ENCODE data around the gene RETN. TPM values are rescaled to one million over a fixed set of nuclear protein-coding genes. Genes with fewer than 3 reads are reported as not detected.
A peak's percentile ranks its signal among the peaks of the same experiment; 100 is the strongest.

RETN gene
- total RNA-seq, 3 donors from 2014 or later (not counting 1 experiment from before 2014, with no cell fraction given), result 3.8 TPM; not detected in 2

GRCh38 chr19:7679771-7680605 lies 11.1 kb downstream of the RETN start:
- H3K4me3 ChIP-seq (ENCODE audit: low read length), result peak overlapping the region; percentile 14
- peaks cover 13% of the 10 kb centered on the region for H3K36me3 ChIP-seq (ENCODE audit: control insufficient read depth, insufficient read depth, low read length)
- TF ChIP-seq CTCF (IDR thresholded peaks at IDR 0.05), result no peak
- Mint-ChIP-seq H3K9me3 (no peaks in the 10 kb centered on the region), H3K27ac (peak overlapping the region; percentile 36 to 94), H3K27me3 (ENCODE audit: low read depth in 2 of 2) (peaks cover 13 to 20% of the 10 kb centered on the region in 2 donors), H3K4me3 (peak overlapping the region; percentile 60), H3K4me1 (peaks cover 13 to 37% of the 10 kb centered on the region in 2 donors), H3K36me3 (no peaks in the 10 kb centered on the region)
- WGBS (ENCODE audit: insufficient coverage), result 64% methylated on average over 22 of the region's 22 CpGs
- H3K27me3 ChIP-seq (ENCODE audit: control insufficient read depth, insufficient read depth, low read length), result no peaks in the 10 kb centered on the region
- no peak for DNase-seq
- peaks cover 51% of the 10 kb centered on the region for H3K4me1 ChIP-seq (ENCODE audit: control insufficient read depth, insufficient read depth, low read length)
- no peak overlapping the region for H3K27ac ChIP-seq (ENCODE audit: low read length)
- H3K9me3 ChIP-seq (ENCODE audit: control insufficient read depth, insufficient read depth, low read length), result no peaks in the 10 kb centered on the region
- no peak for ATAC-seq
- intact Hi-C loops (cut with micrococcal nuclease), result loop anchor here (2.0 to 10.0 kb wide), 3 partner anchors 45 to 325 kb away; partner anchors contain the start of genes PCP2 and STXBP2

GRCh38 chr19:7680606-7681339 lies 11.9 kb downstream of the RETN start, which contains the start of gene TRAPPC5:
Gene TRAPPC5 (plus strand): TSS chr19:7680833. CDS start chr19:7682254, 1,421 bp downstream.
- Mint-ChIP-seq H3K36me3 (no peaks in the 10 kb centered on the region), H3K27me3 (ENCODE audit: low read depth in 2 of 2) (peaks cover 13 to 19% of the 10 kb centered on the region in 2 donors), H3K27ac (peak within 1 kb of the TSS; percentile 69 to 94), H3K4me1 (peaks cover 13 to 43% of the 10 kb centered on the region in 2 donors), H3K4me3 (peak within 1 kb of the TSS; percentile 91), H3K9me3 (no peaks in the 10 kb centered on the region)
- ATAC-seq, result peak; percentile 80 to 91 (median 82)
- Histone ChIP-seq H3K27ac (ENCODE audit: low read length) (peak within 1 kb of the TSS; percentile 70), H3K4me3 (ENCODE audit: low read length) (peak within 1 kb of the TSS; percentile 100), H3K36me3 (ENCODE audit: control insufficient read depth, insufficient read depth, low read length) (peaks cover 13% of the 10 kb centered on the region), H3K4me1 (ENCODE audit: control insufficient read depth, insufficient read depth, low read length) (peaks cover 51% of the 10 kb centered on the region), H3K9me3 (ENCODE audit: control insufficient read depth, insufficient read depth, low read length) (no peaks in the 10 kb centered on the region), H3K27me3 (ENCODE audit: control insufficient read depth, insufficient read depth, low read length) (no peaks in the 10 kb centered on the region)
- under 1% methylated on average over 79 of the region's 79 CpGs for WGBS (ENCODE audit: insufficient coverage)
- peak; percentile 94 for TF ChIP-seq CTCF (IDR thresholded peaks at IDR 0.05)
- intact Hi-C loops (cut with micrococcal nuclease), result loop anchor here (1.0 to 10.0 kb wide), 4 partner anchors 10 to 112 kb away; partner anchors contain the start of genes PCP2 and STXBP2
- DNase-seq, result peak; percentile 92 to 95

GRCh38 chr19:7681340-7682174 lies 12.7 kb downstream of the RETN start:
- H3K36me3 Mint-ChIP-seq, result no peaks in the 10 kb centered on the region
- peak overlapping the region; percentile 69 to 94 for H3K27ac Mint-ChIP-seq
- H3K27me3 ChIP-seq (ENCODE audit: control insufficient read depth, insufficient read depth, low read length), result no peaks in the 10 kb centered on the region
- TF ChIP-seq CTCF (IDR thresholded peaks at IDR 0.05), result peak; percentile 43
- peaks cover 13% of the 10 kb centered on the region for H3K36me3 ChIP-seq (ENCODE audit: control insufficient read depth, insufficient read depth, low read length)
- H3K27ac ChIP-seq (ENCODE audit: low read length), result peak overlapping the region; percentile 70
- intact Hi-C loops (cut with micrococcal nuclease), result loop anchor here (1.0 to 10.0 kb wide), 4 partner anchors 9 to 113 kb away; partner anchors contain the start of genes PCP2 and STXBP2
- DNase-seq (peak; percentile 65 to 92), ATAC-seq (peak; percentile 68 to 76 (median 70))
- WGBS (ENCODE audit: insufficient coverage), result 7% methylated on average over 43 of the region's 43 CpGs
- peaks cover 13 to 47% of the 10 kb centered on the region in 2 donors for H3K4me1 Mint-ChIP-seq
- peak overlapping the region; percentile 100 for H3K4me3 ChIP-seq (ENCODE audit: low read length)
- no peaks in the 10 kb centered on the region for H3K9me3 ChIP-seq (ENCODE audit: control insufficient read depth, insufficient read depth, low read length)
- H3K9me3 Mint-ChIP-seq, result no peaks in the 10 kb centered on the region
- H3K4me3 Mint-ChIP-seq, result peak overlapping the region; percentile 91
- H3K27me3 Mint-ChIP-seq (ENCODE audit: low read depth in 2 of 2), result peaks cover 13 to 17% of the 10 kb centered on the region in 2 donors
- peaks cover 44% of the 10 kb centered on the region for H3K4me1 ChIP-seq (ENCODE audit: control insufficient read depth, insufficient read depth, low read length)
